Fibroblast of skin of scalp (primary cell): Measurements from ENCODE around the gene UBXN11.
A peak's percentile ranks its signal among the peaks of the same experiment; 100 is the strongest.
"Not testable (repeated sequence)": the region's sequence is repeated elsewhere in the genome, so short reads cannot be mapped to it uniquely, and the experiment has no call there.

Experiments used
- DNase-seq: peaks from one replicate; pipeline ENCODE4 v3.0.0-alpha.2; 2013

Gene UBXN11

DNA sequence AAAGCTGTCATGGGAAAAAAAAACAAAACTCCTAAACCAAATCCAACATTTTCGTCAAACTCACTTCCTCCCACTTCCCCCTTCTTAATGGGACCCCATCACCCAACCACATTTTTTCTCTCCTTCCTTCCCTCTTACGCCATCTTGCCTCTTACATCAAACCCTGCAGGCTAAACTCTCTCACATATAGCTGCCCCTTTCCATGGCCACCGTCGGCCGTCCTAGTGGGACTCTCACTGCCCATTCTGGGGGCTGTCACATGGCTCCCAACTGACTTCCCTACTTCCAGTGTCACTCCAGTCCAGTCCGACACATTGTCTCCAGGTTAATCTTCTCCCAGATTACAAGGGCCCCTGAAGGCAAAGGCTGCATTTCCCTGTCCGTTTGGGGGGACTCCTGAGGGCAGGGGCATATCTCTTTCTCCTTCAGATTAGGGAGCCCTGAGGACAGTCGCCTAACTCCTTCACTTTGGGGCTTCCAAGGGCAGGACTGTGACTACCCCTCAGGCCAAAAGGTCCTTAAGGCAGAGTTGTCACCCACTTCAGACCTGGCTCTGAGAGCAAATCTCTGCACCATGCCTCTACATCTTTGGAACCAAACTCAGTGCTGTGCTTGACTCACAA, 658 bp downstream of the UBXN11 start:
- DNase-seq = no peak

DNA sequence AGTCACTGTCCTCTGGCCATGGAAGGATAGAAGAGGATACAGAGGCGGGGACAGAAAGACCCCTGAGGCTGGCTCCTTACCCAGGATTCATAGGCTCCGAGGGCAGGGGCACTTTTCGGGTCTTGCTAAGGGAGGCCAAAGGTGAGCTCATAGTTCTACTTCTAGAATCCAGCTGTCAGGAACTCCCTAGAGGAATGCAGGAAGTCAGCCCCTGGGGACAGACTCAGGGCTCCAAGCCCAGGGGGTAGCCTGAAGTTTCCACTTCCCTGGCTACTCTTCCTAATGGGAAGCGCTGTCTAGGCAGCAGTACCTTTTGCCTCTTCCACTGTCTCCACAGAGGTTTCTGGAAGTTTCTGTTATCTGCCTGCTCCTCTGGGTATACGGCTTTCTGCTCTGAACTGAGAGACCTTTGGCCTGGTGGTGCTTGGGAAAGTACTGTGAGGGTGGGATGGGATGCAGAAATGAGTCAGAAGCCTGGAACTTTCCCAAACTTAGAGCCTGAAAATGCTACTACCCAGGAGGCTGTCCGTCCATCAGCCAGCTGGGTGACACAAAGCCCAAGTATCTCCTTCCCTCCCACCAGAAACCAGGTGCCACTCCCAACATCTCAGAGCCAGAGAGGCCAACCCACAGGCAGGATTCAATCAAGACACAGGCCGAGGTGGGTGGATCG, 3.6 kb downstream of the UBXN11 start:
- peak; percentile 77 for DNase-seq

DNA sequence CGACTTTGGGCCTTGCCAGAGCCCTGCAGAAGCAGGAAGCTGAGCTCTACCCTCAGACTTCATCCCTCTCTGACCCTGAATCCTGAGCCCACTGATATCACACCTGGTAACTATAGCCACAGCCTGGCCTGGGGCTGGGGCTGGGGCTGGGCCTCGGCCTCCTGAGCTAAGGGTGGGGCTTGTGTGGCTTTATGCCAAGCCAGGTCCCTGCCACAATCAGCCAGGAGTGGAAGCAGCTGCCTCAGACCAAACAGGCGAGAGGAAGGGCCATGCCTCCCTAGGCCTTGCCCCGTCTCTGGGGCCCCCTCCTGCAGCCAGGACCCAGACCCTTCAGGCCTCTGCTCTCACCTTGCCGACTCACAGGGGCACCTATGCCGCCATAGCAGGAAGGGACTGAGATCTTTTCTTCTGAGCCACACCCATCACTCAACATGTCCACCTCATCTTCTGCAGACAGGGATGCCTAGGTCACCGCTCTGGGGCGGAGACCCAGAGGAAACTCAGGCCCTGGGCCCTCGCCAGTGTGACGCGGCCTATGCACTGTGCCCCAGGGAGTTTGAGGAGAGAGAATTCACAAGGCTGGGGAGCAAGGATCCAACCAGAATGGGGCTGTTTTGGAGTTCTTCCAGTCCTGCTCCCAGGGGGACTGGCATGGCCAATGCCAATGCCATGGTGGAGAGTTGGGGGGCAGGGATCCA, 5.7 kb downstream of the UBXN11 start:
- DNase-seq = no peak

DNA sequence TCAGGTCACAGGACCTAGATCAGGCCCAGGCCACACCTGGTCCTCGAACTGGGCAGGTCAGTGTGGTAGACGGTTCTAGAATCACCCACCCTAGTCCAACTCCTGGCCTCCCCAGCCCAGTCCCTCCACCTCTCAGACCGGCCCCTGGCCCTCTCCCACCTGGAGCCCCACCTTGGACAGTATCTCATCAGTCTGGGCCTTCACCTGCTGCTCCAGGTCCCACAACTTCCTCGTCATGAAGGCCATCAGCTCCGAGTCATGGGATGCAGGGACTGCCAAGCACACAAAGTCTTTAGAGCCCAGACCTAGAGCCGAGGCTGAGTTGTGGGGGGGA, 8.7 kb downstream of the UBXN11 start:
- no peak for DNase-seq

DNA sequence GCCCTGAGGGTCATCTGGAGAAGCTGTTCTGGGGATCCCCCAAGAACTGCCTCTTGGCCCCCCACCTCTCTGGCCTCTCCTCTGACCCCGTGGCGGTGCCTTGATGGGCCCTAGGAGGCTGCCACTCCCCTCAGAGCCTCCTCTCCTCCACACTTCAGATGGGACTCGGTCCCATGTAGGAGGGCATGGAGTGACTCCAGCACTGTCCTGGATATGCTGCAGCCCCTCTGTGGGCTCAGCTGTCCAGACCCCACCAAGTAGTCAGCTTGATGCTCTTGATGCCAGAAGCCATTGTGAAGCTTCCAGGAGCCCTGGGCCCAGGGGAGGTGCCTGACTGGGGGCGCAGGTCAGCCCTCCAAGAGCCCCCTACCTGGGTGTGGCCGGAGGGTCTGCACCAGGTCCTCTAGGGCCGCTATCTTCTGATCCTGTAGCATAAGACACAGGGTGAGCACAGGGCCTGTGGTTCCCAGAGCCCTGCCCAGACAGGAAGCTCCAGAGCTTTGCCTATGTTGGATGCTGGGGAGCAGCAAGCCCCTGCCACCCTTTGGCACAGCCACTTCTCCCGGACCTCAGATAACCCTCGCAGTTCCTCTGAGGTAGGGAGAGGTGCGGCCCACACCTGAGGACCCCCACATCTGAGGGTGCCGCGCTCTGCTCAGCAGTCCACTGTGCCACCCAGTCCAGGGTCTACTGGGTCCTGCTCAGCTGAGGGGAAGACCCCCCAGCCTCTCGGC, 9.2 kb downstream of the UBXN11 start:
- DNase-seq = no peak

DNA sequence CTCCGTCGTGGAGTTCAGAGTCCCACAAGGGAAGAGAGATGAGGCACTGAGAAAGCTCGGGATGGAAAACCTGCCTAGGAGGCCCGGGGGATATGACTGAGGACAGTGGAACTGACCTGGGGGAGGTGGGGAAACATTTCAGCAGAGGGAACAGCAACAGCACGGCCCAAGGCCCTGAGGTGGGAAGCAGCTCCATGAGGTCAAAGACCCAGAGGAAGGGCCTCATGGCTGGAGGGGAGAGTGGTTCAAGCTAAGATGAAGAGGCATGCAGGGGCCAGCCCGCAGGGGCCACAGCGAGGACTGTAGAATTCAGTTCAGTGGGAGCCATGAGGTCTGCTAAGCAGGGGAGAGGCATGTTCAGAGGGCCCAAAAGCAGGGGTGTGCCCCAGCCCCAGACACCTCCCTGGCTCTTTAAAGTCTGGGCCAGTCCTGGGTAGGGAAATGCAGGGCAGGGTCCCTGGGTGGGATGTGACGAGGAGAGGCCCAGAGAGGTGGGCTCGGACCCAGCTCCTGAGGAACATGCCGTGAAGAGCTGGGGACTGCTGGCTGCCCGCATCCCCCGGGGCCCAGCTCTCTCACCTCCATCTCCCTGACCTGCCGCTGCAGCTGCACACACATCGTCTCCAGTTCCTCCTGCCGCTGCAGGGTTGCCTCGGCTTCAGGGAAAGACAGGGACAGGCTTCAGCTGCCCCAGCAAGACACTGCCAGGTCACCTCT, 9.9 kb downstream of the UBXN11 start:
- no peak for DNase-seq

DNA sequence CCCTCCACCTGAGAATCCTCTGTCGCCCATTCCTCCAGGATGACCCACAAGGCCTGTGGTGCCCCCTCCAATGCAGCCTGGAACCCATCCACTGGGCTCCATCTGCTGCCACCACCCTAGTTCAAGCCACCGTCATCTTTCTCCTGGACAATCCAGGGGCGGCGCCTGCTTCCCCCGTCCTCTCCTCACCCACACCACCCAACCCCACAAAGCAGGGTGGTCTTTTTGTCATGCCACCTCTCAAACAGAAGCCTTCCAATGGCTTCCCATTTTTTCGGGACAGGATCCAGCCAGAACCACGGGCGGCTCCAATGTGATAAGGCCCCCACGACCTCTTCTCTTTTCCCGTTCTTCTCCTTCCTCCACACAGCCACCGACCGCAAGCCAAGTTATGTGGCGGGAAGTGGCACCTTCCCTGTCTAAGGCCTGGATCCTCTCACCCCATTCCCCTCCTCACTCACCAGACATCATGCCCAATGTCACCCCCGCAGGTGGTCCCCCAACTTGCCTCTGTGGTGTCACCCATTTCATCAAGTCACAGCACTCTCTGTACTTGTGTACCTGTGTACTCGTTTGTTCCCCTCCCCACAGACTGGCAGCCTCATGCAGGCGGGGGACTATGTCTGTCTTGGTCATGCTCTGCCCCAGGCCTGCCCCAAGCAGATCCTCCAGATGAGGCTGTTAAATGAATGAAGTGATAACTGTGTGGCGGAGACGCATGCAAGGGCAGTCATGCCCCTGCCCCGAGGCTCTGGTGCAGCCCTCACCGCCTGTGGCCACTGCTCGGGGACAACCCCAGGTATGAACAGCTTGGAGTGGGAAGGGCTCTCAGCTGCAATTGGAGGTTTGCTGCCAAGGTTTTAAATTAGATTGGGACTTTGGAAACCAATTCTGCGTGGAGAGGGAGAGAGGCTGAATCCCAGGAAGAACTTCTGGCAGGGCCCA, 11.0 kb downstream of the UBXN11 start:
- no peak for DNase-seq

DNA sequence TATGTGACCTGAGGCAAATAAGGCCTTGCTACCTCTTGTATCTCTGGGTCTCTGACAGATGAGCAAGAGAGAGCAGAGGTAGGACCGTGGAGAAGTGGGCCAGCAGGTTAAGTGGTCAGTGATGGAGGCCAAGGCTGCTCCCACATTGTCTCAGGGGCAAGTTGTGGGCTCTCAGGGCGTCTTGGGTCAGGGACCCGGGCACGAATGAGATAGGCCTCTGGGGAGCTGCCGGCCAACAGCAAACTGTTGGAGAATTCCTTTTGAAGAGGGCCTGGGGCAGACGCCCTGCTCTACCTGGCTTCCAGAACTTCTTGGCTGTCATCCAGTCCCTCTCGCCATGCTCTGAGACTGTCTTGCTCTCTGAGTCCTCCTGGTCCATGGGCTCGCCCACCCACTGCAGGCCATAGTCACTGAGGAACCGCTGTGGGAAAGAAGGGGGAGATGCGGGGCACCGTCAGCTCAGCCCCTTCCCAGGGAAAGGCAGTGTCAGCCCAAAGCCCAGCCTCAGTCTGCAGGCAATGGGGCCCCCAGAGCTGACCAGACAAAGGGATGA, 12.4 kb downstream of the UBXN11 start:
- no peak for DNase-seq

DNA sequence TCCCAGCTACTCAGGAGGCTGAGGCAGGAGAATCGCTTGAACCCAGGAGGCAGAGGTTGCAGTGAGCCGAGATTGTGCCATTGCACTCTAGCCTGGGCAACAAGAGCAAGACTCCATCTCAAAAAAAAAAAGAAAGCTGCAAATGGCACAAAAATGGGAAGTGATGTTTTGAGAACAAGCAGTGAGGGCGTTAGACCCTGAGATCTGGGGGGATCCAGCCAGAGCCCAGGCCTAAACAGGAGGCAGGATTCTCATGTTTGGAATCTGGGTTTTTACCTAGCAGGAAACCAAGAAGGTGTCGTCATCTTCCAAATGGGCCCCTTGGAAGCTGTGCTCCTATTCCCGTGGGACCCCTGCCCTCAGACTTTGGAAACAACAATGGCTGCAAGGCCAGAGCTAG, 13.7 kb downstream of the UBXN11 start:
- not testable (repeated sequence) for DNase-seq

DNA sequence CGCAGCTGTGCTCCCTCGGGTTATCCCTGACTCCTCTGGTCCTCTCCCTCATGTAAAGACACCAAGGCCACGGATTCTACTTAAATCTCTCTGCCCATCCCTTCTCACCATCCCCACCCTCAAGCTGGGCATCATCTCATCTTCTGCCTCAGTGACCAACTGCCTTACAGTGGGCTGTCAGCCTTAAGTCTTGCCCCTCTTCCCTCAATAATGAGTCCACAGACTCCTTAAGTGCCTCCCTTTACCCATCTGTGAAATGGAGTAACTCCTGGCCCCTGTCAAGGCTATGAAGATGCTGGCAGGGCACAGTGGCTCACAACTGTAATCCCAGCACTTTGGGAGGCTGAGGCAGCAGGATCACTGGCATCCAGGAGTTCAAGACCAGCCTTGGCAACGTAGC, 14.5 kb downstream of the UBXN11 start:
- DNase-seq = no peak

DNA sequence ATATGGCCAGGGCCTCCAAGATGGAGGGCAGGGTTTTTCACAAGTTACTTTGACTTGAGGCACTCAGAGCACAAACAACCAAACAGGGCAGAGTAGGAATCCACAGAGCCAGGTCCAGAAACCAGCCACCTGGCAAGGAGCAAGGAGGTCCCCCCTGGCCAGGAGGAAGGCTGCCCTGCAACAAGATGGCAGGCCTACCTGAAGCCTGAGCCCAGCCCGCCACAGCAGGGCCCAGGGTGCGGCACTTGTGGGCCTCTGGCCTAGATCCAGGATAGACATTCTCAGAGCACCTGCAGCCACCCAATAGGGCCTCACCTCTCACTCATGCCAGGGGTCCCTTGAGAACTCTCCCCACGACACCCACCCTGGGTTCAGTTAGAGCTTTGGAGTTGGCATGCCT, 15.0 kb downstream of the UBXN11 start:
- no peak for DNase-seq

DNA sequence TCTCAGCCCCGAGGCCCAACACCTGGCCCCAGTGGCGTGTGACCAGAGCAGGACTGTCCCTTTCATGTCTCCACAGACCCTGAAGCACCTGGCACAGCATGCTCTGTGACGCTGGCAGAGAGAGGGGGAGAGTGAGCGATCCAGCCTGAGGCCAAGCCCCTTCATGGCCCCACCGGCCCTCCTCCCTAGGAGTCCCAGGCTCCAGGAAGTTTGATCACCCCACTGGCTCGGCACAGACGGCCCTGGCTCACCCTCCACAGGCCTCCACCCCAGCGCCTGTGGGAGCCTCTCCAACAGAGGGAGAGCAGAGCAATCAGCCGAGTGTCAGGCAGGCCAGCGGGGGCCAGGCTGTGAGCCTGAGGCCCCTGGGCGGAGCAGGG, 15.6 kb downstream of the UBXN11 start:
- no peak for DNase-seq

DNA sequence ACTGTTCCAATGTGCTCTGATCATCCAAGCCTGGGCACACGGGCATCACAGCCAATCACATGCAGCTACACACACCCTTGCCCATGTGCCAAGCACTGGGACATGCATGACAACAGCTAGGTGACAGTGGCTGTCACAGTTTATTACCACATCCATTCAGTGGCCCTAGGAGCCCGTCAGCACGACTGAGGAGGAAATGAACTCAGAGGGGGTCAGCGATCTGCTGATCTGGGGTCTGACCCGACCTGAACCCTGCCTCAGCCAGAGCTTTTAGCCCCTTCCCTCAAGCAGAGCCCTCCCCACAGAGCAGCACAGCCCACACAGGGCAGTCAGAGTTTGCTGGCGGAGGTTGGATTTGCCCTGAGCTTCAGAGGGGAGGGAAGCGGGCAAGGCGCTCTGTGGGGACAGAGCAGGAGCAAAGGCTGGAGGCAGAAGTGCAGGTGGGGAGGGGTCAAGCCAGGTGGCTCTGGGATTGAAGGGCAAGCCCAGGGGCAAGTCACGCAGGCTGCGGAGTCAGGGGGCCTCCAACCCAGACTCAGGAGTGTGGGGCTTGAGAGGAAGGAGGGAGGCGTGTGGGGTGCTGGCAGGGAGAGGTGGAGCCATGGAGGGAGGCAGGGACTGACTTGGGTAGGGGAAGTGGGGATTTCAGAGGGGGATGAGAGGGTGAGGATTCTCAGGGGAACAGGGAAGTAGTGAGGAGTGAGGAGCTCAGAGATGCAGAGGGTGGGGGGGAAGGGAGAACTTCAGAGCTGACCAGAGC, 16.1 kb downstream of the UBXN11 start:
- no peak for DNase-seq

DNA sequence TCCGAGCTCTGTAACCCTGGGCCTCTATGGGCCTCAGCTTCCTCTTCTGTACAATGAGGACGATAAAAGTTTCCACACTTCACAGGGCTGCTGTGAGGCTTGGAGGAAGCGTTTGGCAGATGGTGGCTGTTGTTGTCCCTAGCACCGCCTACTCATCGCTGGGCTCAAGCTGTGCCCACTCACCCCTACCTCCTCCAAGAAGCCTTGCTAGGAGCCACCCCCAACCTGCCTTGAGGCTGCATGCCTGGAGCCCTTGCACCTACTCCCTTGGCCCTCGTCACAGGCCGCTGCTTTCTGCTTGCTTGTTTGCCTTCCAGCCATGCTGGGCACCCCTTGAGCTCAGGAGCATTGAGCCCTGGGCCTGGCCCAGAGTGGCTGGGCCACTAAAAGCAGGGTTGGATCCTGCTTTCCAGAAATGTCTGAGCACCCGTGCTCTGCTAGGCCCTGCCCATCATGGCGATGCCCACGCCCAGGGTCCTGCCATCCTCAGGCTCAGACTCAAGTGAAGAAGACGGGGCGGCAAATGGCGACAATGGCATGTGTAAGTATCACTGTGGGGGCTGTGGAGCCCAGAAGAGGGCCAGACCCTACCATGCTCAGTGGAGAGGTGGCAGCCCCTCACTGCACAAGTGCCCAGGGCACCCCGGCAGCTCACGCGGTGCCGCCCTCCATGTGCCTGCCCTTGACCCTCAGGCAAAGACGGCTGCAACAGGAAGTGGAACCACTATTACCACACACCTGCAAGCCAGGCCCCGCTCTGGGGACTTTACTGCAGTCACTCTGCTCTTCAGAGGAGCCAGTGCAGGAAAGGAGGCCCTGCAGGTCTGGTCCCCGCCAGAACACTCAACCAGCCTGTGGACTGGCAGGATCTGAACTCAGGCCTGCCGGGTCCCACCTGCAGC, 17.0 kb downstream of the UBXN11 start:
- no peak for DNase-seq

DNA sequence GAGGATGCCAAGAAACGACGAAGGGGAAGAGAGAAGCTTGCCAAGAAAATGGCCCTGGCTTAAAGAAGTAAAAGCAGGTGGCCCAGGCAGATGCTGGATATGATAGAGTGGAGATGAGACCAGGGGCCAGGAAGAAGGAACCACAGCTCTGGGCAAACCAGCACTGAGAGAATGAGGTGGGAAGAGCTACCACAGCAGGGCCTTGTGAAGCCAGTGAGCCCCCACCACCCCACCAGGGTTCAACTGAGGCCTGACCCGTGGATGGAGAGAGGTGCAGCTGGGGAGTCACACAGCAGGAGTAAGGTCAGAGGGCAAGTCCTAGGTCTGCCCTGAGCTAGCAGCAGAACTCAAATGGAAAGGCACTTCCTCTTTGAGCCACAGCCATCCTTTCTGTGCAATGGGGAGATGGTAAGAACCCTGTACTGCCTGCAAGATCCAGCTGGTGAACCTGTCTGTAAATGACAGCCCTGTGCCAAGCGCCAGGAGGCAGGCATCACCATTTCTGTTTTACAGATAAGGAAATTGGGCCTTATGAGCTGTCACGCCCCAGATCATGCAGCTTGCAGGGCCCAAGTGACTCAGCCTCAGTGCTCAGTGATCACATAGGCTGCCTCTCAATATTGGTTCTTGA, 18.0 kb downstream of the UBXN11 start:
- DNase-seq = no peak

DNA sequence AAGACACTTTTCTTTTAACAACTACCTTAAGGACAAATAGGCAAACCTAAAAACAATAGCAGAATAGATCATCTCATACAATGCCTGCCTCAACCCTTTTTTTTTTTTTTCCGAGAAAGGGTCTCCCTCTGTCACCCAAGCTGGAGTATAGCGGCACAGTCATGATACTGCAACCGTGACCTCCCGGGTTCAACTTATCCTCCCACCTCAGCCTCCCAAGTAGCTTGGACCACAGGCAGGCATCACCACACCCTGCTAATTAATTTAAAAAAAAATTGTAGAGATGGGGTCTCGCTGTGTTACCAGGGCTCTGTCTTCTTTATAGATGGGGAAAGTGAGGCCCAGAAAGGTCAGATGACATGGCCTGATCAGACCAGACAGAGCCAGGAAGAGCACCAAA, 18.6 kb downstream of the UBXN11 start:
- no peak for DNase-seq

DNA sequence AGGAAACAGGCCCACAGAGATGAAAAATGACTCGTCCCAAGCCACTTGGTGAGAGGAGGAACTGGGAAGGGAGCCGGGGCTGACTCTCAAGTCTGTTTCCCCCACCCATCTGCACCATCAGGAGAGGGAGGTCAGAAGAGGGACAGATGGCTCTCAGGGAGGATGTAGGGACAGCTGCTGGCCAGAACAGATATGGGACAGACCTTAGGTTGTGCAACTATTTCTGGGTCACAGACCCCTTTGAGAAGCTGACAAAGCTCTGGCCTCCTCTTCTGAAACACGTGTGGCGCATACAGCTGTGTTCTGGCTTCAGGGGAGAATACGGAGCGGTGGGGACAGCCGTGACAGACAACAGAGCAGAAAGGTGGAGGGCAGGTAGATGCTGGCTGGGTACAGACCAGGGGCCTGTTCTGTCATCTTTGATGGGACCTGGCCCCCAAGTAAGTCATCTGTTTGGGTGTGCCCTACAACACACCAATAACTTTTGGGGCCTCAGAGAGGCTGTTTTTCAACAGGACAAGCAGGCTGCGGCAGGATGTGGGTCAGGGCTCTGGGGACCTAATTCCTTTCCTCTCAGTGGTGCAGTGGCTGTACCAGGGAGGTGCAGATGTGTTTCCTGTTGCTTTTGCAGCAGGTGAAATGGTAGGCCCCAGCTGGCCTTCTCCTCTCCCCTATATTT, 19.3 kb downstream of the UBXN11 start:
- peak; percentile 17 for DNase-seq

DNA sequence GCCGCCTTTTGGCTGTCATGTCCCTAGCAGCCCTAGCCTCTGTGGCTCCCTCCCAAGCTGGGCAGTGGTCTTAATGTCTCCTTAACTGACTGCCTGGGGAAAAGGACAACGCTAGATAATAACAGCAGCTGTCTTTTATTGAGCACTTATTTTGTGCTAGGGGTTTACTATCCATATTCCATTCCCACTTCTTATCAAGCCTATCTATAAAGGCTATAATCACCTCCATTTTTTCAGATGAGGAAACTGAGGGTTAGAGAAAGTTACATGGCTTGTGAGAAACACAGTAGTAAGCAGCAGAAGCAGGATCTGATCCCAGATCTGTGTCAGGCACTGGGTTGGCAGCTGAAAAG, 20.4 kb downstream of the UBXN11 start:
- no peak for DNase-seq
